GM15510 (cell line): ENCODE measurements around the gene CACNA1B.

Experiments
- POLR2A ChIP-seq: IDR thresholded peaks from 3 replicates; pipeline ENCODE4 v1.6.1; 2011; ENCODE audit warnings: borderline replicate concordance; ENCODE audit not compliant: insufficient read length; ENCODE audit errors: extremely low read depth

The CACNA1B gene

GRCh38 chr9:137838576-137838975 is 39.0 kb upstream of the CACNA1B start:
- TF ChIP-seq POLR2A = no peak

GRCh38 chr9:137843355-137843754 is 34.2 kb upstream of the CACNA1B start:
- TF ChIP-seq POLR2A = no peak

DNA sequence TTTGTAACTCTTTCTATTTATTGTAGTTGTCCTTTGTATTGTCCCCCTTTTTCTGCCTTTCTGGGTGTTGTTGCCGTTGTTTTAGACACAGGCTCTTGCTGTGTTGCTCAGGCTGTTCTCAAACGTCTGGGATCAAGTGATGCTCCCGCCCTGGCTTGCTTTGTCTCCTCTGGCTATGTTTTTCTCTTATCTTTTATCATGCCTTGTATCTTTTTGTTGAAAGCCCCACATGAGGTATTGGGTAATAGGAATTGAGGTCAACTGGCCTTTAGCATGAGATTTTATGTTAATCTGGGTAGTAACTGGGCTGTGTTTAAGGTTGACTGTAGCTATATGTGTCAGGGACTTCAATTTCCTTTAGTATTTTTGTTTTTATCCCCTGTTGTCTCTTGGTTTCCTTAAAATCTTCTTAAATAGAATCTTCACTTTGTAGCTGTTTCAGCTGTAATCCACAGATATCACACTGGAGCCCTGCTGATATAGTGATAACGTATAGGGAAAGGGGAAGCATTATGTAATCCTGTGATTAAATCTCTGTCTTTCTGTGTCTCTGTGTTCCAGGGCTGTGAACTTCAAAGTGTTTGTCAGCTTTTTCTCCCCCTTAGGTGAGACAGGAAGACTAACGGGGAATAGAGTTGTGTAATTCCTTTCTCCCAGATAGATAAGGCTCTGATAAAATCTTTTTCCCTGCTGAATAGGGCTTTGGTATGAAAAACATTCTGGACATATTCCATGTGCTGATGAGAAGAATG is 25.9 kb upstream of the CACNA1B start:
- no peak for TF ChIP-seq POLR2A

- TF ChIP-seq POLR2A = no peak
Observed at GRCh38 chr9:137853392-137853995, 24.1 kb upstream of the CACNA1B start.

- no peak for TF ChIP-seq POLR2A
Observed at GRCh38 chr9:137860361-137860760, 17.2 kb upstream of the CACNA1B start.

GRCh38 chr9:137865581-137866145 is 11.9 kb upstream of the CACNA1B start:
- no peak for TF ChIP-seq POLR2A

DNA sequence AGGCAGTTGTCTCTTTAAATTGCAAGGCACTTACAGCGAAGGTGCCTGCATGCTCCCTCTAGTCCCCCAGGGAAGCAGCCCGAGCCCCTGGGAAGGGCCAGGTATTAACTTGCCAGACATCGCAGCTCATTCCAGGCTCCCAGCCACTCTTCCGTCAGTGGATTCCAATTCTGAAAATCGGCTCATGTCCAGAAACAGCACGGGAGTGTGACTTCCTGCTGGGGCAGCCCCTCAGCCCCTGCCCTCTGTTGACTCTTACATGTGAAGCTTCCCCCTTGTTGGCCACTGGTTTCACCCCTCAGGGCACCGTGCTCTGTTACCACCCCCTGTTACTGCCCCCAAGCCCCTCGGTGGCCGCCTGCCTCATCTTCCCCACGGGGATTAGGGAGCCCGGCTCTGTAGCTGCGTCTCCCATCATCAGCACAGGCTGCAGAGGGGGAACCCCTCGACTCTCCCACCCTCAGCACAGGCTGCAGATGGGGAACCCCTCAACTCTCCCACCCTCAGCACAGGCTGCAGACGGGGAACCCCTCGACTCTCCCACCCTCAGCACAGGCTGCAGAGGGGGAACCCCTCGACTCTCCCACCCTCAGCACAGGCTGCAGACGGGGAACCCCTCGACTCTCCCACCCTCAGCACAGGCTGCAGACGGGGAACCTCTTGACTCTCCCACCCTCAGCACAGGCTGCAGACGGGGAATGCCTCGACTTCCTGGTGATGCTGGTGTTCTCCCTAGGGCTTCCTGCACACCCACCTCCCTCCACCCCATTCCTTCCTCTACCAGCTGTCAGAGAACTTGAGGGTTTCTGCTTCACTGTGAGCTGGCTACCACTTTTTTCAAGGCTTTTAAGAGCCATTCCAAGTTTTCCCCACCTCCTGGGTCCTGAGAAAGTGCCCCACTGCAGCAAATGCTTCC is 11.1 kb upstream of the CACNA1B start:
- no peak for TF ChIP-seq POLR2A

GRCh38 chr9:137870432-137870831 is 7.2 kb upstream of the CACNA1B start:
- no peak for TF ChIP-seq POLR2A

GRCh38 chr9:137872296-137872695 is 5.3 kb upstream of the CACNA1B start:
- TF ChIP-seq POLR2A = no peak

GRCh38 chr9:137873408-137873807 is 4.2 kb upstream of the CACNA1B start:
- no peak for TF ChIP-seq POLR2A

- TF ChIP-seq POLR2A = no peak
Observed at GRCh38 chr9:137873858-137874362, 3.7 kb upstream of the CACNA1B start.

GRCh38 chr9:137875354-137875753 is 2.2 kb upstream of the CACNA1B start:
- no peak for TF ChIP-seq POLR2A

DNA sequence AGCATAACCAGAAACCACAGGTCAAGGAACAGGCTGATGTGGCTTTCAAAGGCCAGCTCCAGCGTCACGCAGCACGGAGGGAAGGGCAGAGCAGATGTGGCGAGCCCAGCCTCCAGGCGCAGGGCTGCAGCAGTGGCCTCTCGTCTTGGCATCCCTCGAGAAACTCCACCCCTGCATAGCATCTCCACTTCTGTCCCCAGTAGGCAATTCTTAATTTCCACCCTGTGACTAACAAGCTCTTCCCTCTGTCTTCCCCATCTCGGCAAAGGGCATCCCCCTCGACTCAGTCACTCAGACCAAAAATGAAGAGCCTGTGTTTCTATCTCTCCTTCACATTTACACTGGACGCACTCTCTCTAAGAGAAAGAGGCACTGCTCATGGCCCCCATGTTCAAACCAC is 1.7 kb upstream of the CACNA1B start:
- TF ChIP-seq POLR2A = no peak

DNA sequence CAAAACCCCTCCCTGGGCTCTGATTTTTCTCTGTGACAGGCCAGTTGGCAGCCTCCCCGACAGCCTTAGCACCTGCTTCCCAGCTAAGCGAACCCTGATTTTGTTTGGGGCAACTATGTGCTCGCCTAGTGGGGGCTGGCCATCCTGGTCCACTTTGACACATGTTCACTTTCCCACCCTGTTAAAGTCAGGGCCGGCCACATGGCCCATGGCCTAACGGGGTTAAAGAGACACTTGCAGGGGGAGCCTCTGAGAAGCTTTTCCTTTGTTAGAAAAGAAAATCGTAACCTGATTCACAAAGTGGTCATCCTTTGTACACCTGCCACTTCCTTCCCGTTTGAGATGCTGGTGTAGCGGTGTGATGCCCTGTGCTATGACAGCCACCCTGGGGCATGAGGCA is 1.3 kb upstream of the CACNA1B start:
- TF ChIP-seq POLR2A = no peak

GRCh38 chr9:137876781-137877386 is 698 bp upstream of the CACNA1B start:
- no peak for TF ChIP-seq POLR2A

DNA sequence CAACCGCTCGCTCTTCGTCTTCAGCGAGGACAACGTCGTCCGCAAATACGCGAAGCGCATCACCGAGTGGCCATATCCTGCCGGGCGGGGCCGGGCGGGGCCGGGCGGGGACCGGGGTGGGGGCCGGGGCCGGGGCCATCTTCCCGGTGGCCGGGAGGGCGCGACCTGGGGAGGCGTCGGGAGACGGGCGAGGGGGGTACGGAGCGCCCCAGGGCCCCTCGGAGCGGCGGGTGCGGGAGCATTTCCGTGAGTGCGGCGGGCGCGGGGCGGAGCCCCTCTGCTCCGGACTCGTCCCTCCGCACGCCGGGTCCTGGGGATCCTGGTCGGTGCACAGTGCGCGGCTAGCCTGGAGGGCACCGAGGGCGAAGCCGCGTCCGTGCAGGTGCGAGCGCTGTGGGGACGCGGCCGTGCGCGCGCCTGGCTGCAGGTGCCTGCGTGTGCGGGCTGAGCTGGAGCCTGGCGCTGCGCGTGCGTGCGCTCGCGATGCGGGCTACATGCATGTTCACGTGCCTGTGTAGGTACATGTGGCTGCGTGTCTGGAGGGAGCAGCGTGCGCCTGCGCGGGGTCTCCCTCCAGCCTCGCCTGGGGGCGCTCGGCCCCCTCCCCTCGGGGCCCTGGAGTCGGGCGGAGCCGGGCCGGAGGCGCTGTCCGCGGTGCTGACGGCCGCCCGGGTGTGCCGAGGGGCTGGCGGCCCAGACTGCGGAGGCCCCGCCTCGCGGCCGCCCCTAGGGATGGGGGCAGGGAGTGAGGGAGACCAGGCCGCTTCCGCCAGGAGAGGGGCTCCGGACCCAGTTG is 762 bp downstream of the CACNA1B start:
- no peak for TF ChIP-seq POLR2A
